Mammary epithelial cell (primary cell): ENCODE data around the gene RAI14.

Source experiments
- EZH2 ChIP-seq: IDR thresholded peaks from 2 replicates; pipeline ENCODE4 v1.6.1; 2012; ENCODE audit warnings: low read length, inconsistent platforms, borderline replicate concordance
- TF ChIP-seq, protein P1 (sequence below), 2 donors: IDR thresholded peaks in 1 of 2; conservative IDR thresholded peaks in 1 of 2; 2 replicates each; pipeline ENCODE4 v1.5.1; 2011 to 2012; ENCODE audit warnings: inconsistent platforms in 2 of 2, low read length in 2 of 2, mild to moderate bottlenecking in 2 of 2, control low read depth in 1 of 2, low read depth in 1 of 2; ENCODE audit not compliant: insufficient read depth in 1 of 2; ENCODE audit errors: extremely low read depth in 1 of 2

DNA sequence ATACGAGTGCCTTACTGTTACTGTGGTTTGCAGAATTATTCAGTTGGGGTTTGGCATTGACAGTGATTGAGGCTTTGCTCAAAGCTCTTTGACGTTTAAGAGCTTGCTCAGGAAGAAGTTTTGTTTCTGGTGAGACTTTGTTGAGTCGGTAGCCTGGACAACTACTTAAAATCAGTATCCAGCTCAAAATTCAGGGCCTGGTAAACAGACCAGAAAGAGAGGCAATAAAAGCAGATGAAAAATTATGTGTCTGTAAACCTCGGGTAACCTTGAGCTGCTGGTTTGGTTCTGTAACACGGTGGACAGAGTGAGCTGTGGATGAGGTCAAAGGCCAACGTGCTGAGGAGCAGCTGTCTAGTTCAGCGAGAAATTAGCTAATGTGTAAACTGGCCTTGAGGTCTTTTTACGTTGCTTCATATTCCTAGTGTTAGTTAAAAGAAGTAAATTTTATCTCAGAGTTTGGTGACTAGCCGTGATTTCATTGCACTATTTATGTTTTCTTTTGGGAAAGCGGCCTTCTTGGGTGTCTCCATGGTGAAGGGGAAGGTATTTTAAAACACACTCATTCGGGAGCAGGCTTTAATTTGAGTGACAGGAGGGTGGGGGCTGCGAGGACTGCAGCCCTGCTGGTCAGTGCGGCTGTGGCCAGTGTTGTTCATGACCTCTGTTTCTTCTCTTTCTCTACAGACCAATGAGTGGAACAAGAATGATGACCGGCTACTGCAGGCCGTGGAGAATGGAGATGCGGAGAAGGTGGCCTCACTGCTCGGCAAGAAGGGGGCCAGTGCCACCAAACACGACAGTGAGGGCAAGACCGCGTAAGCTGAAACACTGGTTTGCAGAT lies 100.9 kb downstream of the RAI14 start:
- no peak for TF ChIP-seq EZH2
- TF ChIP-seq, protein P1, sequence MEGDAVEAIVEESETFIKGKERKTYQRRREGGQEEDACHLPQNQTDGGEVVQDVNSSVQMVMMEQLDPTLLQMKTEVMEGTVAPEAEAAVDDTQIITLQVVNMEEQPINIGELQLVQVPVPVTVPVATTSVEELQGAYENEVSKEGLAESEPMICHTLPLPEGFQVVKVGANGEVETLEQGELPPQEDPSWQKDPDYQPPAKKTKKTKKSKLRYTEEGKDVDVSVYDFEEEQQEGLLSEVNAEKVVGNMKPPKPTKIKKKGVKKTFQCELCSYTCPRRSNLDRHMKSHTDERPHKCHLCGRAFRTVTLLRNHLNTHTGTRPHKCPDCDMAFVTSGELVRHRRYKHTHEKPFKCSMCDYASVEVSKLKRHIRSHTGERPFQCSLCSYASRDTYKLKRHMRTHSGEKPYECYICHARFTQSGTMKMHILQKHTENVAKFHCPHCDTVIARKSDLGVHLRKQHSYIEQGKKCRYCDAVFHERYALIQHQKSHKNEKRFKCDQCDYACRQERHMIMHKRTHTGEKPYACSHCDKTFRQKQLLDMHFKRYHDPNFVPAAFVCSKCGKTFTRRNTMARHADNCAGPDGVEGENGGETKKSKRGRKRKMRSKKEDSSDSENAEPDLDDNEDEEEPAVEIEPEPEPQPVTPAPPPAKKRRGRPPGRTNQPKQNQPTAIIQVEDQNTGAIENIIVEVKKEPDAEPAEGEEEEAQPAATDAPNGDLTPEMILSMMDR (conservative IDR thresholded peaks at IDR 0.05 in 1 of 2, IDR thresholded peaks at IDR 0.05 in 1 of 2; ENCODE audit: extremely low read depth in 1 of 2, insufficient read depth in 1 of 2, low read depth in 1 of 2, low read length in 2 of 2) = no peak
